Adrenal gland (tissue), 5 donors: ENCODE data around the gene BACH2.

Experiments
- CTCF ChIP-seq, 6 experiments: fragments of 450-650 bp in 4 of 6; fragments of 200-600 bp in 2 of 6; sonication (generic) in 1 of 6; IDR thresholded peaks; 1 replicate in 5 of 6; 2 replicates in 1 of 6; pipeline versions ENCODE4 v1.5.1 to v1.8.0; 2016 to 2021; ENCODE audit warnings: antibody characterized with exemption in 6 of 6, mild to moderate bottlenecking in 2 of 6, moderate library complexity in 1 of 6
- POLR2A ChIP-seq, 2 donors: fragments of 450-650 bp; IDR thresholded peaks; one replicate each; pipeline ENCODE4 v1.6.1; 2017; ENCODE audit warnings: antibody characterized with exemption in 2 of 2, mild to moderate bottlenecking in 2 of 2, moderate library complexity in 1 of 2
- donor health status: DM: no; HTN: no; CAD: no.

- TF ChIP-seq CTCF (IDR thresholded peaks at IDR 0.05): no peak
- no peak for TF ChIP-seq POLR2A (IDR thresholded peaks at IDR 0.05)
These were observed 7.7 kb upstream of the BACH2 start for GRCh38 chr6:90304308-90304707.
